VCaP (cell line): ENCODE measurements around the gene BEX3.
"Not testable (repeated sequence)": the region's sequence is repeated elsewhere in the genome, so short reads cannot be mapped to it uniquely, and the experiment has no call there.

Experiments used
- H3K27ac ChIP-seq: fragments of 450-650 bp; 2 replicates; pipeline ENCODE4 v1.5.1; 2017
- CTCF ChIP-seq: fragments of 450-650 bp; conservative IDR thresholded peaks from 2 replicates; pipeline ENCODE4 v1.5.1; 2017; ENCODE audit warnings: mild to moderate bottlenecking, moderate library complexity

The BEX3 gene

GRCh38 chrX:103356130-103356798, 20.1 kb upstream of the BEX3 start, which contains the start of gene TCEAL9:
Gene TCEAL9 (plus strand): TSS chrX:103356506. CDS start chrX:103357685, 1,179 bp downstream.
- no peak within 1 kb of the TSS for H3K27ac ChIP-seq
- no peak for TF ChIP-seq CTCF

- H3K27ac ChIP-seq, result no peak overlapping the region
- TF ChIP-seq CTCF, result no peak
These were observed 19.5 kb upstream of the BEX3 start for GRCh38 chrX:103356858-103357257.

GRCh38 chrX:103357871-103358270, 18.5 kb upstream of the BEX3 start:
- TF ChIP-seq CTCF, result no peak

GRCh38 chrX:103359605-103360004, 16.7 kb upstream of the BEX3 start:
- H3K27ac ChIP-seq, result not testable (repeated sequence)

More at GRCh38 chrX:103357871-103358270, 18.5 kb upstream of the BEX3 start:
- no peak overlapping the region for H3K27ac ChIP-seq

GRCh38 chrX:103360092-103360491, 16.2 kb upstream of the BEX3 start:
- H3K27ac ChIP-seq, result peak overlapping the region; percentile 38
- TF ChIP-seq CTCF, result no peak

- no peak for TF ChIP-seq CTCF
- no peak overlapping the region; the same call in 1 of the 2 replicates for H3K27ac ChIP-seq
These were observed 15.4 kb upstream of the BEX3 start for GRCh38 chrX:103360916-103361315.

GRCh38 chrX:103361798-103362197, 14.5 kb upstream of the BEX3 start:
- no peak overlapping the region; the same call in 1 of the 2 replicates for H3K27ac ChIP-seq

More at GRCh38 chrX:103361798-103362197, 14.5 kb upstream of the BEX3 start:
- no peak for TF ChIP-seq CTCF
